Prostate gland (tissue), 2 donors: ENCODE data around the gene MBOAT1. TPM values are rescaled to one million over a fixed set of nuclear protein-coding genes. Genes with fewer than 3 reads are reported as not detected.

ENCODE experiments used
- DNase-seq: peaks from one replicate; pipeline ENCODE4 v3.0.0-alpha.2; 2019; ENCODE audit warnings: low spot score
- H3K27ac ChIP-seq, 2 donors: fragments of 200-600 bp; sonication (generic); 2 replicates each; pipeline ENCODE4 v1.5.1; 2017 to 2019
- H3K27me3 ChIP-seq: fragments of 200-600 bp; sonication (generic); replicated peaks from 2 replicates; pipeline ENCODE4 v1.5.1; 2019; ENCODE audit not compliant: insufficient read depth
- H3K36me3 ChIP-seq, 2 donors: fragments of 200-600 bp; sonication (generic); 1 replicate in 1 of 2; 2 replicates in 1 of 2; pipeline versions ENCODE4 v1.5.1 to v1.8.1; 2017 to 2019
- H3K4me1 ChIP-seq: fragments of 200-600 bp; sonication (generic); replicated peaks from 2 replicates; pipeline ENCODE4 v1.5.1; 2019
- H3K4me3 ChIP-seq, 2 donors: fragments of 200-600 bp; sonication (generic); 2 replicates each; pipeline ENCODE4 v1.5.1; 2017 to 2019
- H3K9me3 ChIP-seq: fragments of 200-600 bp; sonication (generic); 2 replicates; pipeline ENCODE4 v1.5.1; 2017
- CTCF ChIP-seq, 4 experiments: fragments of 200-600 bp in 2 of 4; fragments of 450-650 bp in 2 of 4; sonication (generic) in 2 of 4; IDR thresholded peaks; 1 replicate in 3 of 4; 2 replicates in 1 of 4; pipeline ENCODE4 v1.5.1; 2016 to 2019; ENCODE audit warnings: antibody characterized with exemption in 4 of 4, mild to moderate bottlenecking in 2 of 4, moderate library complexity in 2 of 4
- POLR2A ChIP-seq: fragments of 450-650 bp; IDR thresholded peaks from one replicate; pipeline ENCODE4 v1.6.1; 2016; ENCODE audit warnings: antibody characterized with exemption, mild to moderate bottlenecking
- POLR2AphosphoS5 ChIP-seq: sonication (generic); formaldehyde crosslinking; IDR thresholded peaks from one replicate; pipeline ENCODE4 v1.6.1; 2017; ENCODE audit warnings: antibody characterized with exemption
- whole genome bisulfite sequencing: methylation state at CpG from one replicate; pipeline ENCODE4 v1.1.5; 2018; 5-methylcytosine and 5-hydroxymethylcytosine counted together
- intact Hi-C: fragments of 100-400 bp; cut with DNase I; formaldehyde crosslinking; loops from one replicate; pipeline ENCODE4 v1.14.2; 2022
- total RNA-seq, 2 donors: library from RNA; depleted of rRNA; stranded (reverse); fragments of >200 nt; gene quantifications; one replicate each; pipeline ENCODE4 v1.1.0, GENCODE V29; 2016

The MBOAT1 gene
- total RNA-seq, 2 donors from 2014 or later, result 8.6 to 14.1 TPM

- Histone ChIP-seq H3K27ac (no peak overlapping the region), H3K4me3 (no peak overlapping the region), H3K4me1 (no peaks in the 10 kb centered on the region), H3K27me3 (no peaks in the 10 kb centered on the region), H3K36me3 (no peaks in the 10 kb centered on the region), H3K9me3 (no peaks in the 10 kb centered on the region)
- 45% methylated on average over 6 of the region's 6 CpGs for WGBS
- intact Hi-C loops, result no loop called here
- TF ChIP-seq POLR2AphosphoS5, result no peak
- TF ChIP-seq CTCF (IDR thresholded peaks at IDR 0.05), result no peak
- no peak for TF ChIP-seq POLR2A
- no peak for DNase-seq
Observed at GRCh38 chr6:20109526-20109925, 102.7 kb downstream of the MBOAT1 start.

- Histone ChIP-seq H3K27me3 (no peaks in the 10 kb centered on the region), H3K4me1 (no peaks in the 10 kb centered on the region), H3K4me3 (no peak overlapping the region), H3K36me3 (no peaks in the 10 kb centered on the region), H3K27ac (no peak overlapping the region), H3K9me3 (no peaks in the 10 kb centered on the region)
- intact Hi-C loops, result no loop called here
- TF ChIP-seq POLR2A, result no peak
- TF ChIP-seq CTCF (IDR thresholded peaks at IDR 0.05), result no peak
- TF ChIP-seq POLR2AphosphoS5, result no peak
- no peak for DNase-seq
- 91% methylated on average over 4 of the region's 4 CpGs for WGBS
Observed at GRCh38 chr6:20105838-20106237, 106.4 kb downstream of the MBOAT1 start.

GRCh38 chr6:20104696-20105095, 107.6 kb downstream of the MBOAT1 start:
- H3K9me3 ChIP-seq, result no peaks in the 10 kb centered on the region
- DNase-seq, result no peak
- no peak overlapping the region for H3K4me3 ChIP-seq
- no peaks in the 10 kb centered on the region for H3K27me3 ChIP-seq
- no peak overlapping the region for H3K27ac ChIP-seq
- no peaks in the 10 kb centered on the region for H3K4me1 ChIP-seq
- 43% methylated on average over 2 of the region's 2 CpGs for WGBS
- H3K36me3 ChIP-seq, result no peaks in the 10 kb centered on the region
- no peak for TF ChIP-seq POLR2A
- no peak for TF ChIP-seq CTCF (IDR thresholded peaks at IDR 0.05)
- TF ChIP-seq POLR2AphosphoS5, result no peak
- intact Hi-C loops, result no loop called here

- H3K4me3 ChIP-seq, result no peak overlapping the region
- H3K4me1 ChIP-seq, result no peaks in the 10 kb centered on the region
- intact Hi-C loops, result no loop called here
- no peak for DNase-seq
- H3K27me3 ChIP-seq, result no peaks in the 10 kb centered on the region
- WGBS, result 89% methylated on average over 8 of the region's 8 CpGs
- H3K9me3 ChIP-seq, result no peaks in the 10 kb centered on the region
- H3K36me3 ChIP-seq, result no peaks in the 10 kb centered on the region
- H3K27ac ChIP-seq, result no peak overlapping the region
- TF ChIP-seq POLR2A, result no peak
- TF ChIP-seq CTCF (IDR thresholded peaks at IDR 0.05), result no peak
- TF ChIP-seq POLR2AphosphoS5, result no peak
Observed at GRCh38 chr6:20102397-20103073, 109.7 kb downstream of the MBOAT1 start.

- Histone ChIP-seq H3K4me3 (no peak overlapping the region), H3K27me3 (no peaks in the 10 kb centered on the region), H3K27ac (no peak overlapping the region), H3K36me3 (no peaks in the 10 kb centered on the region), H3K9me3 (no peaks in the 10 kb centered on the region), H3K4me1 (no peaks in the 10 kb centered on the region)
- DNase-seq, result no peak
- TF ChIP-seq POLR2A (no peak), CTCF (IDR thresholded peaks at IDR 0.05) (no peak)
- intact Hi-C loops, result loop anchor here (10.0 kb wide), 1 partner anchor 186 kb away; no protein-coding TSS in a partner anchor
- WGBS, result 86% methylated on average over 5 of the region's 5 CpGs
Observed at GRCh38 chr6:20099156-20099555, 113.1 kb downstream of the MBOAT1 start.
